NCI-H1694 (cell line): ENCODE results near the gene CASP9.

Experiments
- DNase-seq: peaks from one replicate; lab custom pipeline; 2025; lab: John Stamatoyannopoulos, UW

The CASP9 gene

DNA sequence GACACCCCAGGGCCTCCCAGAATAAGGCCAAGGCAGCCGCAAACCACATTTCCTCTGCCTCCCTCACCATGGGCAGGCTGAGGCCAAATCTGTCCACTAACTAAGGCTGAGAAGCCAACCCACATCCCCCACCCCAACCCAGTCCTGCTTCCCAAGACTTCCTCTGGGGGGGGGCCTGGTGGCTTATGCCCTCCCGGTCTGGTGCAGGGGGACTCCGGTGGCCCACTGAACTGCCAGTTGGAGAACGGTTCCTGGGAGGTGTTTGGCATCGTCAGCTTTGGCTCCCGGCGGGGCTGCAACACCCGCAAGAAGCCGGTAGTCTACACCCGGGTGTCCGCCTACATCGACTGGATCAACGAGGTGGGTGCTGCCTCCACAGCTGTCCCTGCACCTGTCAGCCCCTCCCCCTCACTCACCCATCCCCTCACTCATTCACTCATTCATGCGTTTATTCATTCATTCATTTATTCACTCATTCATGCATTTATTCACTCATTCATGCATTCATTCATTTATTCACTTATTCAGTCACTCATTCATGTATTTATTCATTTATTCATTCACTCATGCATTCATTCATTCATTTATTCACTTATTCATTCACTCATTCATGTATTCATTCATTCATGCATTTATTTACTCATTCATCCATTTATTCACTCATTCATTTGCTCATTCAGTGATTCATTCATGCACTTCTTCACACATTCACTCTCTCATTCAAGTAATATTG lies 78.5 kb downstream of the CASP9 start:
- no peak for DNase-seq

- DNase-seq = no peak
Observed at GRCh38 chr1:15444468-15445389, 79.3 kb downstream of the CASP9 start.

- no peak for DNase-seq
Observed at GRCh38 chr1:15443281-15443680, 80.7 kb downstream of the CASP9 start.

DNA sequence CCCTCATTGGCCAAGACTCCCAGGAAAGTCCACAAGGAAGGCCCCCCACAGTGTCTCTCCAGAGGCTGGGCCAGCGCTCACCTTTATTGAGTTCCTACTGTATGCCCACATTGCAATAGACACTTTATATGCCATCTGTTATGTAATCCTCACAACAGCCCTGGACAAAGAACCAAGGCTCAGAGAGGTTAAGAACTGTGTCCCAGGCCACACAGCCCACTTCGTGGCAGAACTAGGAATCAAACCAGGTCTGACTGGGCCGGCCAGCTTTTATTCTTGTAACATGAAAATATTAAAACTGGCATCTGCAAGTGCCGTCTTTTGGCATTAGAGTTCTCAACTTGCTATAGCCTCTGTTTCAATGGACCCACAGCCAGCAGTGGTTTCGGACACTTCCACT lies 81.3 kb downstream of the CASP9 start:
- no peak for DNase-seq

DNA sequence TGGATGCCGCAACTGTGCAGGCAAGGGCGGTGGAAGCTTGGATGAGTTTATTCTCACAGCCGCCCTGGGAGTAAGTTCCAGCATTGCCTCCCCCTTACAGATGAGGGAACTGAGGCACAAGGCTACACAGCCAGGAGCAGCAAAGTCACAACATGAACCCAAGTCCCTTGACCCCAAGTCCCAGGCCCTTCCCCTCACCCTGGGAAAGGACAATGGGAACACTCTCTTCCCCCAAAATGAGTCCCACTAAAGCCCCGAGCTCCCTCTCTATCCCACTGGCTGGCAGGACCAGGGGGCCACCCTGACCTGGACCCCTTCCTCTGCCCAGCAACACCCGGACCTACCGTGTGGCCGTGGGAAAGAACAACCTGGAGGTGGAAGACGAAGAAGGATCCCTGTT lies 81.9 kb downstream of the CASP9 start:
- no peak for DNase-seq
